ENCODE data around the gene SUPT3H.

DNA sequence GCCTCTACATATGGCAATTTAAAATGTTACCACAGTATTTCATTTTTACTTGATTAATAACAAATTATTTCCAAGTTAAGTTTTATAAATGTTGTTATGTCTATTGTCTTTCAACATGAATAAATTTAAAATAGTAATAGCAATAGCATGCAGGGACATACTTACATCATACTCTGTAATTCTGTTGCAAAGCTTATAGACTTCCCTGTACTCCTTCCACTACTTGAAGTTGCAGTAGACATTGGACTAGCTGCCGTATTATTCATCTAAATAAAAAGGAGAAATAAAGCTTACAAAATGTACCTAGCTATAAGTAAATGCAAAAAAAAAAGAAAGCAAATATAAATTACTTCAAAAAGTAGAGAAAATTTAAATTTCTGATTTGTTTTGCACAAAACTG lies 12.7 kb downstream of the SUPT3H start:
- TF ChIP-seq, protein P1, sequence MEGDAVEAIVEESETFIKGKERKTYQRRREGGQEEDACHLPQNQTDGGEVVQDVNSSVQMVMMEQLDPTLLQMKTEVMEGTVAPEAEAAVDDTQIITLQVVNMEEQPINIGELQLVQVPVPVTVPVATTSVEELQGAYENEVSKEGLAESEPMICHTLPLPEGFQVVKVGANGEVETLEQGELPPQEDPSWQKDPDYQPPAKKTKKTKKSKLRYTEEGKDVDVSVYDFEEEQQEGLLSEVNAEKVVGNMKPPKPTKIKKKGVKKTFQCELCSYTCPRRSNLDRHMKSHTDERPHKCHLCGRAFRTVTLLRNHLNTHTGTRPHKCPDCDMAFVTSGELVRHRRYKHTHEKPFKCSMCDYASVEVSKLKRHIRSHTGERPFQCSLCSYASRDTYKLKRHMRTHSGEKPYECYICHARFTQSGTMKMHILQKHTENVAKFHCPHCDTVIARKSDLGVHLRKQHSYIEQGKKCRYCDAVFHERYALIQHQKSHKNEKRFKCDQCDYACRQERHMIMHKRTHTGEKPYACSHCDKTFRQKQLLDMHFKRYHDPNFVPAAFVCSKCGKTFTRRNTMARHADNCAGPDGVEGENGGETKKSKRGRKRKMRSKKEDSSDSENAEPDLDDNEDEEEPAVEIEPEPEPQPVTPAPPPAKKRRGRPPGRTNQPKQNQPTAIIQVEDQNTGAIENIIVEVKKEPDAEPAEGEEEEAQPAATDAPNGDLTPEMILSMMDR (IDR thresholded peaks at IDR 0.05; ENCODE audit: low read depth, low read length, missing input control): no peak
- TF ChIP-seq SP1 (IDR thresholded peaks at IDR 0.05) (no peak), RAD21 (IDR thresholded peaks at IDR 0.05) (no peak)
- TF ChIP-seq, protein P2, sequence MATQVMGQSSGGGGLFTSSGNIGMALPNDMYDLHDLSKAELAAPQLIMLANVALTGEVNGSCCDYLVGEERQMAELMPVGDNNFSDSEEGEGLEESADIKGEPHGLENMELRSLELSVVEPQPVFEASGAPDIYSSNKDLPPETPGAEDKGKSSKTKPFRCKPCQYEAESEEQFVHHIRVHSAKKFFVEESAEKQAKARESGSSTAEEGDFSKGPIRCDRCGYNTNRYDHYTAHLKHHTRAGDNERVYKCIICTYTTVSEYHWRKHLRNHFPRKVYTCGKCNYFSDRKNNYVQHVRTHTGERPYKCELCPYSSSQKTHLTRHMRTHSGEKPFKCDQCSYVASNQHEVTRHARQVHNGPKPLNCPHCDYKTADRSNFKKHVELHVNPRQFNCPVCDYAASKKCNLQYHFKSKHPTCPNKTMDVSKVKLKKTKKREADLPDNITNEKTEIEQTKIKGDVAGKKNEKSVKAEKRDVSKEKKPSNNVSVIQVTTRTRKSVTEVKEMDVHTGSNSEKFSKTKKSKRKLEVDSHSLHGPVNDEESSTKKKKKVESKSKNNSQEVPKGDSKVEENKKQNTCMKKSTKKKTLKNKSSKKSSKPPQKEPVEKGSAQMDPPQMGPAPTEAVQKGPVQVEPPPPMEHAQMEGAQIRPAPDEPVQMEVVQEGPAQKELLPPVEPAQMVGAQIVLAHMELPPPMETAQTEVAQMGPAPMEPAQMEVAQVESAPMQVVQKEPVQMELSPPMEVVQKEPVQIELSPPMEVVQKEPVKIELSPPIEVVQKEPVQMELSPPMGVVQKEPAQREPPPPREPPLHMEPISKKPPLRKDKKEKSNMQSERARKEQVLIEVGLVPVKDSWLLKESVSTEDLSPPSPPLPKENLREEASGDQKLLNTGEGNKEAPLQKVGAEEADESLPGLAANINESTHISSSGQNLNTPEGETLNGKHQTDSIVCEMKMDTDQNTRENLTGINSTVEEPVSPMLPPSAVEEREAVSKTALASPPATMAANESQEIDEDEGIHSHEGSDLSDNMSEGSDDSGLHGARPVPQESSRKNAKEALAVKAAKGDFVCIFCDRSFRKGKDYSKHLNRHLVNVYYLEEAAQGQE (IDR thresholded peaks at IDR 0.05): no peak
- TF ChIP-seq, protein P3, sequence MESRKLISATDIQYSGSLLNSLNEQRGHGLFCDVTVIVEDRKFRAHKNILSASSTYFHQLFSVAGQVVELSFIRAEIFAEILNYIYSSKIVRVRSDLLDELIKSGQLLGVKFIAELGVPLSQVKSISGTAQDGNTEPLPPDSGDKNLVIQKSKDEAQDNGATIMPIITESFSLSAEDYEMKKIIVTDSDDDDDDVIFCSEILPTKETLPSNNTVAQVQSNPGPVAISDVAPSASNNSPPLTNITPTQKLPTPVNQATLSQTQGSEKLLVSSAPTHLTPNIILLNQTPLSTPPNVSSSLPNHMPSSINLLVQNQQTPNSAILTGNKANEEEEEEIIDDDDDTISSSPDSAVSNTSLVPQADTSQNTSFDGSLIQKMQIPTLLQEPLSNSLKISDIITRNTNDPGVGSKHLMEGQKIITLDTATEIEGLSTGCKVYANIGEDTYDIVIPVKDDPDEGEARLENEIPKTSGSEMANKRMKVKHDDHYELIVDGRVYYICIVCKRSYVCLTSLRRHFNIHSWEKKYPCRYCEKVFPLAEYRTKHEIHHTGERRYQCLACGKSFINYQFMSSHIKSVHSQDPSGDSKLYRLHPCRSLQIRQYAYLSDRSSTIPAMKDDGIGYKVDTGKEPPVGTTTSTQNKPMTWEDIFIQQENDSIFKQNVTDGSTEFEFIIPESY (IDR thresholded peaks at IDR 0.05): no peak
- TF ChIP-seq, protein P4, sequence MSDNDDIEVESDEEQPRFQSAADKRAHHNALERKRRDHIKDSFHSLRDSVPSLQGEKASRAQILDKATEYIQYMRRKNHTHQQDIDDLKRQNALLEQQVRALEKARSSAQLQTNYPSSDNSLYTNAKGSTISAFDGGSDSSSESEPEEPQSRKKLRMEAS (IDR thresholded peaks at IDR 0.05): no peak
